HCT116 (cell line): Measurements from ENCODE around the gene GALT. TPM values are rescaled to one million over a fixed set of nuclear protein-coding genes. Genes with fewer than 3 reads are reported as not detected.

Experiments
- ATAC-seq: fragments of 200-7000 bp; cut with Tn5 transposase; 2 replicates; pipeline ENCODE4 v1.9.1; 2020; ENCODE audit warnings: mild to moderate bottlenecking, moderate library complexity
- BruUV-seq: library from RNA; stranded (reverse); fragments of 400-500 nt; replicated peaks from 2 replicates; lab custom pipeline; 2021; lab: Mats Ljungman, UMichigan
- CTCF ChIA-PET: fragments of 300-600 bp; sonication (Branson Sonifier 250); formaldehyde crosslinking; loops from one replicate; lab custom pipeline; 2021; ENCODE audit warnings: antibody characterized with exemption; lab: Charles Lee
- POLR2A ChIA-PET: fragments of 300-600, 350-600 bp; sonication (Branson Sonifier 250); formaldehyde crosslinking; loops from one replicate; lab custom pipeline; 2021; ENCODE audit warnings: antibody characterized with exemption; lab: Charles Lee
- RAD21 ChIA-PET, 2 experiments: fragments of 300-600 bp; sonication (Branson Sonifier 250); formaldehyde crosslinking; loops; one replicate each; lab custom pipeline; 2023; ENCODE audit warnings: low total read pairs in 2 of 2; ENCODE audit not compliant: uncharacterized antibody in 2 of 2, unreplicated experiment in 2 of 2, low non-redundant PET in 1 of 2; lab: Charles Lee
- DNase-seq: peaks from one replicate; pipeline ENCODE4 v3.0.0-alpha.2; 2010; ENCODE audit warnings: low read depth, low spot score
- H2AFZ ChIP-seq: fragments of 200-600 bp; shearing (Covaris generic), sonication (generic); 2 replicates; pipeline ENCODE4 v1.6.1; 2017; ENCODE audit warnings: low read depth, mixed run types, mixed read lengths, antibody characterized with exemption, low read length; ENCODE audit not compliant: poor library complexity, severe bottlenecking
- H3K27ac ChIP-seq: 2 replicates; pipeline ENCODE4 v1.5.1; 2012; ENCODE audit warnings: low read depth, low read length
- H3K27me3 ChIP-seq: fragments of 200-600 bp; sonication (generic); 2 replicates; pipeline ENCODE4 v1.6.1; 2016; ENCODE audit warnings: mixed run types, low read length, mixed read lengths; ENCODE audit not compliant: insufficient read depth
- H3K36me3 ChIP-seq, 2 experiments: fragments of 200-500 bp in 1 of 2; fragments of 200-600 bp in 1 of 2; sonication (Bioruptor generic) in 1 of 2; sonication (generic) in 1 of 2; 2 replicates each; pipeline versions ENCODE4 v1.5.1 to v1.6.1; 2014 to 2016; ENCODE audit warnings: low read length in 2 of 2, inconsistent platforms in 1 of 2, mixed read lengths in 1 of 2, mixed run types in 1 of 2; ENCODE audit not compliant: insufficient read depth in 2 of 2, control insufficient read depth in 1 of 2
- H3K4me1 ChIP-seq, 2 experiments: fragments of 200-600 bp in 1 of 2; sonication (generic) in 1 of 2; 2 replicates each; pipeline versions ENCODE4 v1.5.1 to v1.6.1; 2012 to 2017; ENCODE audit warnings: low read length in 2 of 2, inconsistent platforms in 1 of 2, mild to moderate bottlenecking in 1 of 2, mixed read lengths in 1 of 2, mixed run types in 1 of 2, moderate library complexity in 1 of 2; ENCODE audit not compliant: insufficient read depth in 2 of 2, control insufficient read depth in 1 of 2
- H3K4me2 ChIP-seq: fragments of 200-600 bp; sonication (generic); 2 replicates; pipeline ENCODE4 v1.6.1; 2017; ENCODE audit warnings: mixed run types, low read length, mixed read lengths
- H3K4me3 ChIP-seq, 2 experiments: fragments of 200-600 bp in 1 of 2; sonication (generic) in 1 of 2; replicated peaks in 1 of 2; 2 replicates each; pipeline ENCODE4 v1.5.1; 2011 to 2016; ENCODE audit warnings: low read length in 2 of 2, control low read depth in 1 of 2, low read depth in 1 of 2, mild to moderate bottlenecking in 1 of 2, mixed read lengths in 1 of 2, mixed run types in 1 of 2
- H3K79me2 ChIP-seq: fragments of 200-600 bp; sonication (generic); 2 replicates; pipeline ENCODE4 v1.6.1; 2017; ENCODE audit warnings: mild to moderate bottlenecking, mixed run types, low read length, moderate library complexity, mixed read lengths; ENCODE audit not compliant: insufficient read depth
- H3K9ac ChIP-seq: fragments of 200-600 bp; sonication (generic); 2 replicates; pipeline ENCODE4 v1.6.1; 2016; ENCODE audit warnings: low read length, mixed read lengths
- H3K9me2 ChIP-seq: fragments of 200-600 bp; sonication (generic), shearing (Covaris generic); 2 replicates; pipeline ENCODE4 v1.6.1; 2017; ENCODE audit warnings: mixed run types, mild to moderate bottlenecking, moderate library complexity; ENCODE audit not compliant: insufficient read depth
- H3K9me3 ChIP-seq, 2 experiments: fragments of 200-500 bp in 1 of 2; fragments of 200-600 bp in 1 of 2; sonication (Bioruptor generic) in 1 of 2; sonication (generic) in 1 of 2; 2 replicates each; pipeline ENCODE4 v1.6.1; 2014 to 2017; ENCODE audit warnings: low read length in 2 of 2, mixed read lengths in 2 of 2, inconsistent platforms in 1 of 2, low read depth in 1 of 2, mild to moderate bottlenecking in 1 of 2, mixed run types in 1 of 2, moderate library complexity in 1 of 2; ENCODE audit not compliant: control insufficient read depth in 1 of 2, insufficient read depth in 1 of 2
- H4K20me1 ChIP-seq: fragments of 200-600 bp; sonication (generic), shearing (Covaris generic); 2 replicates; pipeline ENCODE4 v1.6.1; 2017; ENCODE audit warnings: mixed run types, mild to moderate bottlenecking, moderate library complexity; ENCODE audit not compliant: insufficient read depth
- ATF3 ChIP-seq: IDR thresholded peaks from 2 replicates; pipeline ENCODE4 v1.6.1; 2012
- CEBPB ChIP-seq: IDR thresholded peaks from 2 replicates; pipeline ENCODE4 v1.6.1; 2012; ENCODE audit warnings: low read depth
- EGR1 ChIP-seq: IDR thresholded peaks from 2 replicates; pipeline ENCODE4 v1.6.1; 2012; ENCODE audit warnings: low read depth
- JUND ChIP-seq: IDR thresholded peaks from 2 replicates; pipeline ENCODE4 v1.6.1; 2012
- POLR2A ChIP-seq: IDR thresholded peaks from 2 replicates; pipeline ENCODE4 v1.7.0; 2011; ENCODE audit warnings: borderline replicate concordance; ENCODE audit not compliant: insufficient read depth, insufficient read length; ENCODE audit errors: extremely low read depth
- POLR2AphosphoS5 ChIP-seq: IDR thresholded peaks from 2 replicates; pipeline ENCODE4 v1.6.1; 2011; ENCODE audit warnings: mild to moderate bottlenecking, low read depth, low read length, moderate library complexity
- SIN3A ChIP-seq: IDR thresholded peaks from 2 replicates; pipeline ENCODE4 v1.6.1; 2012; ENCODE audit warnings: low read depth
- SP1 ChIP-seq: IDR thresholded peaks from 2 replicates; pipeline ENCODE4 v1.6.1; 2012; ENCODE audit warnings: low read depth
- TCF7L2 ChIP-seq: IDR thresholded peaks from 2 replicates; pipeline ENCODE4 v1.7.0; 2011; ENCODE audit warnings: borderline replicate concordance, inconsistent platforms; ENCODE audit not compliant: insufficient read depth, insufficient read length; ENCODE audit errors: extremely low read depth
- YY1 ChIP-seq: IDR thresholded peaks from 2 replicates; pipeline ENCODE4 v1.6.1; 2011; ENCODE audit warnings: low read length, low read depth, moderate library complexity, mild to moderate bottlenecking; ENCODE audit not compliant: insufficient replicate concordance; ENCODE audit errors: extremely low read depth
- ZFX ChIP-seq: fragments of 450-650 bp; IDR thresholded peaks from 2 replicates; pipeline ENCODE4 v1.6.1; 2017
- intact Hi-C: fragments of 100-400 bp; cut with micrococcal nuclease; formaldehyde crosslinking; loops from 2 replicates; pipeline ENCODE4 v1.10.0; 2022
- total RNA-seq: library from RNA; stranded (reverse); gene quantifications from one replicate; pipeline ENCODE4 v1.2.1, GENCODE V29; 2021; ENCODE audit not compliant: unreplicated experiment
- TF ChIP-seq, protein P1 (sequence below), 3 experiments: fragments of 200-600 bp in 1 of 3; sonication (generic) in 1 of 3; IDR thresholded peaks in 2 of 3; conservative IDR thresholded peaks in 1 of 3; 2 replicates each; pipeline ENCODE4 v1.5.1; 2012 to 2017; ENCODE audit warnings: low read depth in 2 of 3, low read length in 2 of 3, antibody characterized with exemption in 1 of 3, borderline replicate concordance in 1 of 3, control low read depth in 1 of 3, mild to moderate bottlenecking in 1 of 3, mixed read lengths in 1 of 3, mixed run types in 1 of 3, moderate library complexity in 1 of 3; ENCODE audit not compliant: insufficient read depth in 1 of 3
- TF ChIP-seq, protein P2 (sequence below): IDR thresholded peaks from 2 replicates; pipeline ENCODE4 v1.6.1; 2011; ENCODE audit warnings: mild to moderate bottlenecking, low read length, moderate library complexity; ENCODE audit not compliant: insufficient replicate concordance; ENCODE audit errors: extremely low read depth
- TF ChIP-seq, protein P3 (sequence below): IDR thresholded peaks from 2 replicates; pipeline ENCODE4 v1.6.1; 2012

GALT gene
- total RNA-seq, 1 experiment from 2014 or later: 28.2 TPM

- no peaks in the 10 kb centered on the region for H3K9me3 ChIP-seq
- peak within 1 kb of the TSS; percentile 66 for H3K9ac ChIP-seq
- ChIA-PET CTCF (interaction anchor here (1.4 to 1.7 kb wide), 3 partner anchors 10 to 18 kb away, joined by 3 to 8 read pairs (median 4); no protein-coding TSS in a partner anchor), POLR2A (interaction anchor here (0.7 to 1.7 kb wide), 5 partner anchors 9 to 18 kb away, joined by 3 to 9 read pairs (median 4); partner anchors contain the start of genes ARID3C, RPP25L and SIGMAR1), RAD21 (no interaction called here)
- DNase-seq (peak; percentile 89), ATAC-seq (peak; percentile 98)
- H3K79me2 ChIP-seq: peaks cover 5% of the 10 kb centered on the region; the same call in 1 of the 2 replicates
- no peak for TF ChIP-seq CEBPB
- 0 out of 2 replicates have a peak, but pooled peaks have one; percentile 25 for TF ChIP-seq ZFX
- TF ChIP-seq, protein P1, sequence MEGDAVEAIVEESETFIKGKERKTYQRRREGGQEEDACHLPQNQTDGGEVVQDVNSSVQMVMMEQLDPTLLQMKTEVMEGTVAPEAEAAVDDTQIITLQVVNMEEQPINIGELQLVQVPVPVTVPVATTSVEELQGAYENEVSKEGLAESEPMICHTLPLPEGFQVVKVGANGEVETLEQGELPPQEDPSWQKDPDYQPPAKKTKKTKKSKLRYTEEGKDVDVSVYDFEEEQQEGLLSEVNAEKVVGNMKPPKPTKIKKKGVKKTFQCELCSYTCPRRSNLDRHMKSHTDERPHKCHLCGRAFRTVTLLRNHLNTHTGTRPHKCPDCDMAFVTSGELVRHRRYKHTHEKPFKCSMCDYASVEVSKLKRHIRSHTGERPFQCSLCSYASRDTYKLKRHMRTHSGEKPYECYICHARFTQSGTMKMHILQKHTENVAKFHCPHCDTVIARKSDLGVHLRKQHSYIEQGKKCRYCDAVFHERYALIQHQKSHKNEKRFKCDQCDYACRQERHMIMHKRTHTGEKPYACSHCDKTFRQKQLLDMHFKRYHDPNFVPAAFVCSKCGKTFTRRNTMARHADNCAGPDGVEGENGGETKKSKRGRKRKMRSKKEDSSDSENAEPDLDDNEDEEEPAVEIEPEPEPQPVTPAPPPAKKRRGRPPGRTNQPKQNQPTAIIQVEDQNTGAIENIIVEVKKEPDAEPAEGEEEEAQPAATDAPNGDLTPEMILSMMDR (IDR thresholded peaks at IDR 0.05 in 2 of 3, conservative IDR thresholded peaks at IDR 0.05 in 1 of 3; ENCODE audit: borderline replicate concordance in 1 of 3, insufficient read depth in 1 of 3, low read depth in 2 of 3, low read length in 2 of 3): no peak
- TF ChIP-seq, protein P2, sequence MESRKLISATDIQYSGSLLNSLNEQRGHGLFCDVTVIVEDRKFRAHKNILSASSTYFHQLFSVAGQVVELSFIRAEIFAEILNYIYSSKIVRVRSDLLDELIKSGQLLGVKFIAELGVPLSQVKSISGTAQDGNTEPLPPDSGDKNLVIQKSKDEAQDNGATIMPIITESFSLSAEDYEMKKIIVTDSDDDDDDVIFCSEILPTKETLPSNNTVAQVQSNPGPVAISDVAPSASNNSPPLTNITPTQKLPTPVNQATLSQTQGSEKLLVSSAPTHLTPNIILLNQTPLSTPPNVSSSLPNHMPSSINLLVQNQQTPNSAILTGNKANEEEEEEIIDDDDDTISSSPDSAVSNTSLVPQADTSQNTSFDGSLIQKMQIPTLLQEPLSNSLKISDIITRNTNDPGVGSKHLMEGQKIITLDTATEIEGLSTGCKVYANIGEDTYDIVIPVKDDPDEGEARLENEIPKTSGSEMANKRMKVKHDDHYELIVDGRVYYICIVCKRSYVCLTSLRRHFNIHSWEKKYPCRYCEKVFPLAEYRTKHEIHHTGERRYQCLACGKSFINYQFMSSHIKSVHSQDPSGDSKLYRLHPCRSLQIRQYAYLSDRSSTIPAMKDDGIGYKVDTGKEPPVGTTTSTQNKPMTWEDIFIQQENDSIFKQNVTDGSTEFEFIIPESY: no peak
- TF ChIP-seq POLR2AphosphoS5: peak; percentile 68
- TF ChIP-seq, protein P3, sequence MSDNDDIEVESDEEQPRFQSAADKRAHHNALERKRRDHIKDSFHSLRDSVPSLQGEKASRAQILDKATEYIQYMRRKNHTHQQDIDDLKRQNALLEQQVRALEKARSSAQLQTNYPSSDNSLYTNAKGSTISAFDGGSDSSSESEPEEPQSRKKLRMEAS: no peak
- peak; percentile 67; the same call in 1 of the 2 replicates for TF ChIP-seq SIN3A
- TF ChIP-seq JUND: no peak
- TF ChIP-seq POLR2A: peak; percentile 39
- peak; percentile 66 for TF ChIP-seq SP1
- TF ChIP-seq ATF3: no peak
- peak; percentile 68 for TF ChIP-seq YY1
- TF ChIP-seq TCF7L2: no peak
- no peak for TF ChIP-seq EGR1
- H3K27ac ChIP-seq: 0 out of 2 replicates have a peak within 1 kb of the TSS, but pooled peaks have one; percentile 11
- peak within 1 kb of the TSS; percentile 88 to 95 for H3K4me3 ChIP-seq
- H3K4me1 ChIP-seq: peaks cover 5 to 11% of the 10 kb centered on the region in 2 experiments; a peak in 3 of 4 replicates
- TSS peak; percentile 59 for BruUV-seq
- intact Hi-C loops: no loop called here
- no peaks in the 10 kb centered on the region for H3K9me2 ChIP-seq
- H4K20me1 ChIP-seq: no peaks in the 10 kb centered on the region
- peak within 1 kb of the TSS; percentile 24 for H2AFZ ChIP-seq
- peak within 1 kb of the TSS; percentile 98 for H3K4me2 ChIP-seq
- no peaks in the 10 kb centered on the region for H3K27me3 ChIP-seq
- H3K36me3 ChIP-seq: peaks cover 0 to 6% of the 10 kb centered on the region in 2 experiments; a peak in 2 of 4 replicates
Observed at GRCh38 chr9:34620061-34620994, 26.1 kb upstream of the GALT start, which contains the start of gene DCTN3. Gene DCTN3 (minus strand): TSS chr9:34620495. CDS start chr9:34620464, 31 bp downstream.
